Pancreas (tissue), 10 donors: Measurements from ENCODE around the gene CREBBP. TPM values are rescaled to one million over a fixed set of nuclear protein-coding genes. Genes with fewer than 3 reads are reported as not detected.

Experiments used
- ATAC-seq, 4 donors: fragments of 200-7000 bp; cut with Tn5 transposase; one replicate each; pipeline versions ENCODE4 v1.8.0 to v1.9.1; 2020; ENCODE audit warnings: mild to moderate bottlenecking in 4 of 4, moderate library complexity in 4 of 4
- DNase-seq, 6 donors: peaks; one replicate each; pipeline ENCODE4 v3.0.0-alpha.2; 2020
- FAIRE-seq: peaks from 2 replicates; lab custom pipeline; 2012; peaks lifted over from hg19 to GRCh38; lab: Jason Lieb, UNC
- H3K27ac ChIP-seq, 4 donors: fragments of 200-600 bp; sonication (generic); 1 replicate in 3 of 4; 2 replicates in 1 of 4; pipeline versions ENCODE4 v1.5.0 to v1.8.0; 2020
- H3K27me3 ChIP-seq, 4 donors: fragments of 200-600 bp; one replicate each; pipeline ENCODE4 v1.8.0; 2021
- H3K36me3 ChIP-seq, 3 donors: fragments of 200-600 bp; sonication (generic) in 1 of 3; one replicate each; pipeline versions ENCODE4 v1.5.0 to v1.8.0; 2020 to 2021
- H3K4me1 ChIP-seq, 3 donors: fragments of 200-600 bp; one replicate each; pipeline ENCODE4 v1.8.0; 2021
- H3K4me3 ChIP-seq, 4 donors: fragments of 200-600 bp; sonication (generic) in 2 of 4; one replicate each; pipeline versions ENCODE4 v1.5.0 to v1.8.0; 2020 to 2021
- H3K9me3 ChIP-seq, 4 donors: fragments of 200-600 bp; one replicate each; pipeline ENCODE4 v1.8.0; 2021
- WGBS, 2 donors: extraction: QIAGEN DNeasy Blood & Tissue Kit; methylation state at CpG; one replicate each; pipeline ENCODE4 v1.1.7; 2013; 5-methylcytosine and 5-hydroxymethylcytosine counted together
- intact Hi-C, 3 donors: fragments of 100-400 bp; cut with DNase I; formaldehyde crosslinking; loops; one replicate each; pipeline versions ENCODE4 v1.11.1 to v1.14.2; 2022
- polyA plus RNA-seq, 2 donors: library from polyadenylated mRNA; stranded (reverse); fragments of 200-250 nt; gene quantifications; one replicate each; pipeline ENCODE4 v1.2.3, GENCODE V29; 2013
- total RNA-seq, 6 donors: library from RNA; stranded (reverse); fragmentation: NEBNext Ultra II Directional in 4 of 6; extraction: Animal tissue kit (Norgen Biotek cat#: 25700) in 4 of 6; gene quantifications; one replicate each; pipeline versions ENCODE4 v1.2.1 to v1.2.4, GENCODE V29; 2021 to 2023
- TF ChIP-seq, protein P1 (sequence below), 4 donors: fragments of 200-600 bp; sonication (generic) in 3 of 4; IDR thresholded peaks; one replicate each; pipeline versions ENCODE4 v1.5.0 to v1.8.0; 2021; ENCODE audit warnings: antibody characterized with exemption in 4 of 4
- donor health status: healthy with polysubstance abuse.
- donor health status: DM: no; HTN: no; CAD: no; lungs with moderate emphysema.
- donor health status: DM: no; HTN: no; CAD: no.
- donor health status: control.
- donor health status: control.
- donor health status: Bipolar disorder and iron deficiency.
- donor health status: DM: yes; HTN: yes; CAD: no.
- donor health status: DM: no; HTN: no; CAD: no.
- donor health status: DM: no; HTN: no; CAD: no.
- donor health status: DM: yes; HTN: yes; CAD: no.

The CREBBP gene
- total and polyA plus RNA-seq, 8 donors, result 14.4 to 49.4 (median 30.2) TPM

GRCh38 chr16:3792472-3793012, 88.0 kb downstream of the CREBBP start:
- Histone ChIP-seq H3K36me3 (peaks cover 0 to 25% (median 3%) of the 10 kb centered on the region in 3 donors), H3K27me3 (no peaks in the 10 kb centered on the region), H3K4me1 (peaks cover 0 to 13% (median 6%) of the 10 kb centered on the region in 3 donors), H3K4me3 (no peak overlapping the region), H3K27ac (no peak overlapping the region), H3K9me3 (no peaks in the 10 kb centered on the region)
- FAIRE-seq, result no peak
- no peak for ATAC-seq
- TF ChIP-seq, protein P1, sequence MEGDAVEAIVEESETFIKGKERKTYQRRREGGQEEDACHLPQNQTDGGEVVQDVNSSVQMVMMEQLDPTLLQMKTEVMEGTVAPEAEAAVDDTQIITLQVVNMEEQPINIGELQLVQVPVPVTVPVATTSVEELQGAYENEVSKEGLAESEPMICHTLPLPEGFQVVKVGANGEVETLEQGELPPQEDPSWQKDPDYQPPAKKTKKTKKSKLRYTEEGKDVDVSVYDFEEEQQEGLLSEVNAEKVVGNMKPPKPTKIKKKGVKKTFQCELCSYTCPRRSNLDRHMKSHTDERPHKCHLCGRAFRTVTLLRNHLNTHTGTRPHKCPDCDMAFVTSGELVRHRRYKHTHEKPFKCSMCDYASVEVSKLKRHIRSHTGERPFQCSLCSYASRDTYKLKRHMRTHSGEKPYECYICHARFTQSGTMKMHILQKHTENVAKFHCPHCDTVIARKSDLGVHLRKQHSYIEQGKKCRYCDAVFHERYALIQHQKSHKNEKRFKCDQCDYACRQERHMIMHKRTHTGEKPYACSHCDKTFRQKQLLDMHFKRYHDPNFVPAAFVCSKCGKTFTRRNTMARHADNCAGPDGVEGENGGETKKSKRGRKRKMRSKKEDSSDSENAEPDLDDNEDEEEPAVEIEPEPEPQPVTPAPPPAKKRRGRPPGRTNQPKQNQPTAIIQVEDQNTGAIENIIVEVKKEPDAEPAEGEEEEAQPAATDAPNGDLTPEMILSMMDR (IDR thresholded peaks at IDR 0.05), result no peak
- intact Hi-C loops, result no loop called here
- WGBS, 2 donors, result 94 to 96% methylated on average over 12 of the region's 12 CpGs
- DNase-seq, result no peak

DNA sequence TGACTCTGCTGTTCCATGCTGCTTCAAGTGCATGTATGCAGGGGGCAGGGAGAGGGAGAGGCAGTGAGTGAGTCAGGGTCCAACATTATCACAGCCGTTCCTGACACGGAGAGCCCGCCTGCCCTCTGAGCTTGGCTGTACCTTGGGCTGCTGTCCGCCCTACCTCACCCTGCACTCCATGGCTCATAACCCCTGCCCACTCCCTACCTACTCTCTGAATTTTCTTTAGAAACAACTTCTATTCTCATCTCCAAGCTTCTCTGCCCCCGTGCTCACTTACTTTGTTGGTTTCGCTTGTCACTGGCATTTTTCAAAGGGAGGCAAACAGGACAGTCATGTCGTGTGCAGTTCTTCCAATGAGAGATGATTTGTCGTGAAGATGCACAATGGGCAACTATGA, 88.8 kb downstream of the CREBBP start:
- FAIRE-seq (no peak), ATAC-seq (no peak), DNase-seq (no peak)
- peaks cover 0 to 10% (median 6%) of the 10 kb centered on the region in 3 donors for H3K4me1 ChIP-seq
- TF ChIP-seq, protein P1 (IDR thresholded peaks at IDR 0.05), result no peak
- H3K4me3 ChIP-seq, result no peak overlapping the region
- intact Hi-C loops, result no loop called here
- no peak overlapping the region for H3K27ac ChIP-seq
- no peaks in the 10 kb centered on the region for H3K27me3 ChIP-seq
- H3K36me3 ChIP-seq, result peaks cover 0 to 25% (median 3%) of the 10 kb centered on the region in 3 donors
- WGBS, 2 donors, result 96 to 98% methylated on average over 8 of the region's 8 CpGs
- H3K9me3 ChIP-seq, result no peaks in the 10 kb centered on the region

DNA sequence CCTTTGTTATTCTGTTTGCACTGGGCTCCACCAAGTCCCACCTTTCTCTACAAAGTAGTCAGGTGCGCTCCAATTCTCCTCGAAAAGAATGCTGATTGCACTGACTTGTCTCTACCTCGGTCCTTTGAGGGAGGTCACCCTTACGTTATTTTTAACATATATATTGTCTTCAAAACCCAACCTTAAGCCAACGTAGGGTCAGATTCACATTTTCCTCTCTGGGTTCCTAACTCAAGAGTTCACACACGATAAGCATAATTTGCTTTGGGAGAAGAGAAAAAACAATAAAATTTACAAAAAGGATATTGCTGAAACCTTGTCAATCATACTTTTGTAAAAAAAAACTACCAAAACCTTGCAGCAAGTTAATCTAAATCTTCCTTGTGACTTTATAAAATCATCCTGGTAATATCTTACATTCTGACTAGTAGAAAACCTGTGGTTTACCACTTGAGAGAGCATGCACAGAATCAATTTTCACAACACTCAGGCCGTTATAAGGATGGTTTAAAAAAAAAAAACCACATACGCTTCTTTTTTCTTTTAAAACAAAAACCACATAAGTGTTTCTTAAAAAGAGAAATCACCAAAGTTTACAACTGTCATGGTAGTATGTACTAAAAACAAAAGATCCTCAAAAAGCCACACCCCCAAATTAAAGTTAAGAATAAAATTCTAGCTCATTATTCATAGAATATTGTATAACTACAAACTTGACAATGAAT, 91.0 kb downstream of the CREBBP start:
- Histone ChIP-seq H3K9me3 (no peaks in the 10 kb centered on the region), H3K27me3 (no peaks in the 10 kb centered on the region), H3K4me3 (no peak overlapping the region), H3K36me3 (peaks cover 0 to 25% (median 3%) of the 10 kb centered on the region in 3 donors), H3K27ac (no peak overlapping the region), H3K4me1 (no peaks in the 10 kb centered on the region)
- no peak for FAIRE-seq
- TF ChIP-seq, protein P1 (IDR thresholded peaks at IDR 0.05), result no peak
- DNase-seq, result no peak
- intact Hi-C loops, result no loop called here
- WGBS, 2 donors, result 90 to 92% methylated on average over 8 of the region's 8 CpGs
- ATAC-seq, result no peak

DNA sequence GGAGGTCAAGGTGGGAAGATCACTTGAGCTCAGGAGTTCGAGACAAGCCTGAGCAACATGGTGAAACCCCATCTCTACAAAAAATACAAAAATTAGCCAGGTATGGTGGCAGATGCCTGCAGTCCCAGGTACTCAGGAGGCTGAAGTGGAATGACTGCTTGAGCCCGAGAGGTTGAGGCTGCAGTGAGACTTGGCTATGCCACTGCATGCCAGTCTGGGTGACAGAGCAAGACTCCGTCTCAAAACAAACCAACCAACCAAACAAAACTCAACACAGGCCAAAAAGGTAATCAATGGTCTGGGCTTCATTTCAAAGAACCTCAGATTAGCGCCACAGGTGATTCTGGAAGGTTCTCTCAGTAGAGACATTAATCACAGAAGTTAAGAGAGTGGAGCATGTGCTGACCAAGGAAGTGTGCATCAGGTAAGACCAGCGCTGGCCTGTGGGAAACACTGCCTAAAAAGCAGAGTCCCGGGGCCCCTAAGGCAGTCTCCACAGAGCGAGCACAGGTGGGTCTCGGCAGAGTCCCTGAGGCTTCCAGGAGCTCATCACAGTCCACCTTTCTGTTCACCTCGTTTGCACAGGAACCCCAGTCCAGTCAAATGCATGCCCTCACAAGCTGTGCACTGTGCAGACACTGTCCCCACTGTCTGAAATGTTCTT, 91.7 kb downstream of the CREBBP start:
- no peaks in the 10 kb centered on the region for H3K9me3 ChIP-seq
- WGBS, 2 donors, result 65 to 69% methylated on average over 9 of the region's 9 CpGs
- no peak overlapping the region for H3K4me3 ChIP-seq
- H3K27ac ChIP-seq, result no peak overlapping the region
- FAIRE-seq, result no peak
- DNase-seq, result no peak
- intact Hi-C loops, result no loop called here
- no peaks in the 10 kb centered on the region for H3K4me1 ChIP-seq
- no peaks in the 10 kb centered on the region for H3K27me3 ChIP-seq
- H3K36me3 ChIP-seq, result peaks cover 0 to 25% (median 3%) of the 10 kb centered on the region in 3 donors
- ATAC-seq, result peak in 3 of 4 donors; percentile 22 to 61 (median 37)
- TF ChIP-seq, protein P1 (IDR thresholded peaks at IDR 0.05), result no peak
